ENCODE results near the gene SNUPN. TPM values are rescaled to one million over a fixed set of nuclear protein-coding genes. Genes with fewer than 3 reads are reported as not detected.

Gene SNUPN
- total and polyA plus RNA-seq, 10 of the 15 experiments (the other 5 are each of a cell fraction or from before 2014, with no cell fraction given): 19.0 to 50.3 (median 32.5) TPM

GRCh38 chr15:75578173-75578947, 47.2 kb downstream of the SNUPN start (continued):
- no peak for TF ChIP-seq MEF2A (IDR thresholded peaks at IDR 0.05; ENCODE audit: insufficient read depth, low read depth, low read length)
- no peak for TF ChIP-seq SUPT20H (IDR thresholded peaks at IDR 0.05; ENCODE audit: borderline replicate concordance, control insufficient read depth, low read depth, low read length)
- TF ChIP-seq SMARCA5 (IDR thresholded peaks at IDR 0.05): no peak; the same call in 1 of the 2 replicates
- no peak for TF ChIP-seq ZNF207 (IDR thresholded peaks at IDR 0.05; ENCODE audit: borderline replicate concordance)
- TF ChIP-seq BRCA1 (IDR thresholded peaks at IDR 0.05; ENCODE audit: low read depth, low read length): no peak
- peak in 1 of 2 experiments; percentile 46; a peak in 1 of 4 replicates for TF ChIP-seq BHLHE40 (IDR thresholded peaks at IDR 0.05; ENCODE audit: borderline replicate concordance in 1 of 2, low read depth in 2 of 2, low read length in 1 of 2)
- TF ChIP-seq, protein P1, sequence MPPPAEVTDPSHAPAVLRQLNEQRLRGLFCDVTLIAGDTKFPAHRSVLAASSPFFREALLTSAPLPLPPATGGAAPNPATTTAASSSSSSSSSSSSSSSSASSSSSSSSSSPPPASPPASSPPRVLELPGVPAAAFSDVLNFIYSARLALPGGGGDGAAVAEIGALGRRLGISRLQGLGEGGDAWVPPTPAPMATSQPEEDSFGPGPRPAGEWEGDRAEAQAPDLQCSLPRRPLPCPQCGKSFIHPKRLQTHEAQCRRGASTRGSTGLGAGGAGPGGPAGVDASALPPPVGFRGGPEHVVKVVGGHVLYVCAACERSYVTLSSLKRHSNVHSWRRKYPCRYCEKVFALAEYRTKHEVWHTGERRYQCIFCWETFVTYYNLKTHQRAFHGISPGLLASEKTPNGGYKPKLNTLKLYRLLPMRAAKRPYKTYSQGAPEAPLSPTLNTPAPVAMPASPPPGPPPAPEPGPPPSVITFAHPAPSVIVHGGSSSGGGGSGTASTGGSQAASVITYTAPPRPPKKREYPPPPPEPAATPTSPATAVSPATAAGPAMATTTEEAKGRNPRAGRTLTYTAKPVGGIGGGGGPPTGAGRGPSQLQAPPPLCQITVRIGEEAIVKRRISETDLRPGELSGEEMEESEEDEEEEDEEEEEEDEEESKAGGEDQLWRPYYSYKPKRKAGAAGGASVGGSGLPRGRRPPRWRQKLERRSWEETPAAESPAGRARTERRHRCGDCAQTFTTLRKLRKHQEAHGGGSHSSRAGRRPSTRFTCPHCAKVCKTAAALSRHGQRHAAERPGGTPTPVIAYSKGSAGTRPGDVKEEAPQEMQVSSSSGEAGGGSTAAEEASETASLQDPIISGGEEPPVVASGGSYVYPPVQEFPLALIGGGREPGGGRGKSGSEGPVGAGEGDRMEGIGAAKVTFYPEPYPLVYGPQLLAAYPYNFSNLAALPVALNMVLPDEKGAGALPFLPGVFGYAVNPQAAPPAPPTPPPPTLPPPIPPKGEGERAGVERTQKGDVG (CRISPR knock-in tag; IDR thresholded peaks at IDR 0.05): no peak
- TF ChIP-seq ZNF384 (IDR thresholded peaks at IDR 0.05; ENCODE audit: borderline replicate concordance, low read depth, low read length): no peak
- TF ChIP-seq, protein P2, sequence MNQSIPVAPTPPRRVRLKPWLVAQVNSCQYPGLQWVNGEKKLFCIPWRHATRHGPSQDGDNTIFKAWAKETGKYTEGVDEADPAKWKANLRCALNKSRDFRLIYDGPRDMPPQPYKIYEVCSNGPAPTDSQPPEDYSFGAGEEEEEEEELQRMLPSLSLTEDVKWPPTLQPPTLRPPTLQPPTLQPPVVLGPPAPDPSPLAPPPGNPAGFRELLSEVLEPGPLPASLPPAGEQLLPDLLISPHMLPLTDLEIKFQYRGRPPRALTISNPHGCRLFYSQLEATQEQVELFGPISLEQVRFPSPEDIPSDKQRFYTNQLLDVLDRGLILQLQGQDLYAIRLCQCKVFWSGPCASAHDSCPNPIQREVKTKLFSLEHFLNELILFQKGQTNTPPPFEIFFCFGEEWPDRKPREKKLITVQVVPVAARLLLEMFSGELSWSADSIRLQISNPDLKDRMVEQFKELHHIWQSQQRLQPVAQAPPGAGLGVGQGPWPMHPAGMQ (IDR thresholded peaks at IDR 0.05; ENCODE audit: borderline replicate concordance): no peak
- no peak for TF ChIP-seq MAX (IDR thresholded peaks at IDR 0.05; ENCODE audit: low read depth, low read length)
- TF ChIP-seq IKZF1 (conservative IDR thresholded peaks at IDR 0.05): peak; percentile 57; the same call in 1 of the 2 replicates
- TF ChIP-seq GATAD2B (conservative IDR thresholded peaks at IDR 0.05; ENCODE audit: low read depth): peak; percentile 48; the same call in 1 of the 2 replicates
- no peak for TF ChIP-seq FOXK2 (IDR thresholded peaks at IDR 0.05)
- TF ChIP-seq JUNB (IDR thresholded peaks at IDR 0.05): no peak
- TF ChIP-seq, protein P3, sequence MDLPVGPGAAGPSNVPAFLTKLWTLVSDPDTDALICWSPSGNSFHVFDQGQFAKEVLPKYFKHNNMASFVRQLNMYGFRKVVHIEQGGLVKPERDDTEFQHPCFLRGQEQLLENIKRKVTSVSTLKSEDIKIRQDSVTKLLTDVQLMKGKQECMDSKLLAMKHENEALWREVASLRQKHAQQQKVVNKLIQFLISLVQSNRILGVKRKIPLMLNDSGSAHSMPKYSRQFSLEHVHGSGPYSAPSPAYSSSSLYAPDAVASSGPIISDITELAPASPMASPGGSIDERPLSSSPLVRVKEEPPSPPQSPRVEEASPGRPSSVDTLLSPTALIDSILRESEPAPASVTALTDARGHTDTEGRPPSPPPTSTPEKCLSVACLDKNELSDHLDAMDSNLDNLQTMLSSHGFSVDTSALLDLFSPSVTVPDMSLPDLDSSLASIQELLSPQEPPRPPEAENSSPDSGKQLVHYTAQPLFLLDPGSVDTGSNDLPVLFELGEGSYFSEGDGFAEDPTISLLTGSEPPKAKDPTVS (IDR thresholded peaks at IDR 0.05; ENCODE audit: low read depth, low read length): no peak
- TF ChIP-seq SRF (IDR thresholded peaks at IDR 0.05; ENCODE audit: low read depth in 2 of 2, low read length in 2 of 2): no peak
- no peak for TF ChIP-seq CUX1 (IDR thresholded peaks at IDR 0.05; ENCODE audit: insufficient replicate concordance, low read depth, low read length)
